Thoracic aorta (tissue), 2 donors: ENCODE data around the gene ZNF365. TPM values are rescaled to one million over a fixed set of nuclear protein-coding genes. Genes with fewer than 3 reads are reported as not detected.

Experiments used
- ATAC-seq: fragments of 150-250 bp; one replicate; pipeline ENCODE4 v1.8.0; 2017; ENCODE audit warnings: low read depth; ENCODE audit not compliant: insufficient number of reproducible peaks, low FRiP score
- DNase-seq: peaks from one replicate; pipeline ENCODE4 v3.0.0-alpha.2; 2020; ENCODE audit warnings: low spot score
- H3K27ac ChIP-seq, 2 donors: fragments of 200-600 bp; sonication (generic); 1 replicate in 1 of 2; 2 replicates in 1 of 2; pipeline ENCODE4 v1.5.1; 2016; ENCODE audit warnings: mild to moderate bottlenecking in 2 of 2, moderate library complexity in 2 of 2
- H3K27me3 ChIP-seq: fragments of 200-600 bp; sonication (generic); replicated peaks from 2 replicates; pipeline ENCODE4 v1.6.0; 2016; ENCODE audit warnings: mild to moderate bottlenecking; ENCODE audit not compliant: insufficient read depth
- H3K36me3 ChIP-seq: fragments of 200-600 bp; sonication (generic); one replicate; pipeline ENCODE4 v1.5.1; 2016
- H3K4me1 ChIP-seq, 2 donors: fragments of 200-600 bp; sonication (generic); 1 replicate in 1 of 2; 2 replicates in 1 of 2; pipeline versions ENCODE4 v1.5.1 to v1.6.0; 2016; ENCODE audit warnings: low read depth in 2 of 2, mild to moderate bottlenecking in 1 of 2; ENCODE audit not compliant: control insufficient read depth in 1 of 2
- H3K4me3 ChIP-seq: fragments of 200-600 bp; sonication (generic); 2 replicates; pipeline ENCODE4 v1.5.1; 2016; ENCODE audit warnings: mild to moderate bottlenecking
- H3K9me3 ChIP-seq: fragments of 200-600 bp; sonication (generic); 2 replicates; pipeline ENCODE4 v1.5.1; 2016
- total RNA-seq, 2 donors: library from RNA; depleted of rRNA; stranded (reverse); fragments of >200 nt; gene quantifications; one replicate each; pipeline versions ENCODE4 v1.1.0 to v1.2.3, GENCODE V29; 2016
- TF ChIP-seq, protein P1 (sequence below): fragments of 200-600 bp; sonication (generic); IDR thresholded peaks from one replicate; pipeline ENCODE4 v1.5.1; 2019; ENCODE audit warnings: antibody characterized with exemption

The ZNF365 gene
- total RNA-seq, 2 donors from 2014 or later, result 2.2 to 6.4 TPM

GRCh38 chr10:62384447-62385081 lies 10.4 kb downstream of the ZNF365 start:
- DNase-seq (no peak), ATAC-seq (no peak)
- Histone ChIP-seq H3K27me3 (no peaks in the 10 kb centered on the region), H3K4me3 (no peak overlapping the region), H3K9me3 (no peaks in the 10 kb centered on the region), H3K36me3 (no peaks in the 10 kb centered on the region), H3K4me1 (peaks cover 0 to 17% of the 10 kb centered on the region in 2 donors), H3K27ac (no peak overlapping the region)
- TF ChIP-seq, protein P1, sequence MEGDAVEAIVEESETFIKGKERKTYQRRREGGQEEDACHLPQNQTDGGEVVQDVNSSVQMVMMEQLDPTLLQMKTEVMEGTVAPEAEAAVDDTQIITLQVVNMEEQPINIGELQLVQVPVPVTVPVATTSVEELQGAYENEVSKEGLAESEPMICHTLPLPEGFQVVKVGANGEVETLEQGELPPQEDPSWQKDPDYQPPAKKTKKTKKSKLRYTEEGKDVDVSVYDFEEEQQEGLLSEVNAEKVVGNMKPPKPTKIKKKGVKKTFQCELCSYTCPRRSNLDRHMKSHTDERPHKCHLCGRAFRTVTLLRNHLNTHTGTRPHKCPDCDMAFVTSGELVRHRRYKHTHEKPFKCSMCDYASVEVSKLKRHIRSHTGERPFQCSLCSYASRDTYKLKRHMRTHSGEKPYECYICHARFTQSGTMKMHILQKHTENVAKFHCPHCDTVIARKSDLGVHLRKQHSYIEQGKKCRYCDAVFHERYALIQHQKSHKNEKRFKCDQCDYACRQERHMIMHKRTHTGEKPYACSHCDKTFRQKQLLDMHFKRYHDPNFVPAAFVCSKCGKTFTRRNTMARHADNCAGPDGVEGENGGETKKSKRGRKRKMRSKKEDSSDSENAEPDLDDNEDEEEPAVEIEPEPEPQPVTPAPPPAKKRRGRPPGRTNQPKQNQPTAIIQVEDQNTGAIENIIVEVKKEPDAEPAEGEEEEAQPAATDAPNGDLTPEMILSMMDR, result no peak

DNA sequence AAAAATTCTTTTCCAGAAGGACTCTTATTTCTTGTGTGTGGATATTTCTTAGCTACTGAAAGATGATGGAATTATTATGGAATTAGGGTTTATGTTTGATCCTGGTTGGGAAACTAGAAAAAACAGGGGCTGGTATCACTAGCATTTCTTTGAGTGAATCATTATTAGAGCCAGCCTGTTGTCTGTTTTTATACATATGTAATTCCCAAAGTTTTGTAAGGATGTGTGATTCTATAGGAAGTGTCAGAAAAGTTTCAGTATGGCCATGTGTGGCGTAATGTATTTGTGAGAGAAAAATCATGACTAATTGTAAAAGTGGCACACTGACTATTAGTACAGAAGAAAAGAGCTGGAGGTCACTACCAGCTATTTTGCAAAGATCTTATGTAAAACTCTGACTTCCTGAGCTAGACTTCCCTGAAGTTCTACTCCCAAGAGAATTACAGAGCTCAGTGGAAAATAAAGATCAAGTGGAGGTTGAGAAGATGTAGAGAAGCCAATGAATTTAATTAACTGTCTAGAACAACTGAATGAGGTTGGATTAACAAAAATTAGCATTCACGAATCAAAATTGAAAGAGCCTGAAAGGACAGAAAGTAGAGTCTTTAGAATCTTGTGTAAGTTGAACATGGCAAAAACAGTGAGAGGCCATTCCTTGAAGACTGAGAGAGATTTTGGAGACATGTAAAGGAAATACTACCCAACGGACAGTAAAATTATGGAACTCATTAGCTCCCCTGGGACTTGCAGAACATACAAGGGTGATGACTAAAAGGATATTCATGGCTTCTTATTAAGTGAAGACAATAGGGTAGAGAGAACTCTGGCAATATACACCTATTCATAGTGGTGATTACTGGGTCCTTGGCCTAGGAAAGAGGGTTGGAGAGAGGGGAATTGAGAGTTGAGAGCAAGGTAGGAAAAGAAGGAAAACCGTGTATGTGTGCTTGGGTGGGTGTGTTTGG lies 12.5 kb downstream of the ZNF365 start:
- no peak for DNase-seq
- no peak for ATAC-seq
- Histone ChIP-seq H3K4me1 (peaks cover 0 to 5% of the 10 kb centered on the region in 2 donors), H3K27me3 (no peaks in the 10 kb centered on the region), H3K27ac (no peak overlapping the region), H3K4me3 (no peak overlapping the region), H3K36me3 (peaks cover 4% of the 10 kb centered on the region), H3K9me3 (no peaks in the 10 kb centered on the region)
- TF ChIP-seq, protein P1, result no peak

GRCh38 chr10:62388328-62388727 lies 14.2 kb downstream of the ZNF365 start:
- Histone ChIP-seq H3K27ac (no peak overlapping the region), H3K4me1 (no peaks in the 10 kb centered on the region), H3K36me3 (peaks cover 4% of the 10 kb centered on the region), H3K4me3 (no peak overlapping the region), H3K9me3 (no peaks in the 10 kb centered on the region), H3K27me3 (no peaks in the 10 kb centered on the region)
- TF ChIP-seq, protein P1, result no peak
- DNase-seq, result no peak
- ATAC-seq, result no peak

DNA sequence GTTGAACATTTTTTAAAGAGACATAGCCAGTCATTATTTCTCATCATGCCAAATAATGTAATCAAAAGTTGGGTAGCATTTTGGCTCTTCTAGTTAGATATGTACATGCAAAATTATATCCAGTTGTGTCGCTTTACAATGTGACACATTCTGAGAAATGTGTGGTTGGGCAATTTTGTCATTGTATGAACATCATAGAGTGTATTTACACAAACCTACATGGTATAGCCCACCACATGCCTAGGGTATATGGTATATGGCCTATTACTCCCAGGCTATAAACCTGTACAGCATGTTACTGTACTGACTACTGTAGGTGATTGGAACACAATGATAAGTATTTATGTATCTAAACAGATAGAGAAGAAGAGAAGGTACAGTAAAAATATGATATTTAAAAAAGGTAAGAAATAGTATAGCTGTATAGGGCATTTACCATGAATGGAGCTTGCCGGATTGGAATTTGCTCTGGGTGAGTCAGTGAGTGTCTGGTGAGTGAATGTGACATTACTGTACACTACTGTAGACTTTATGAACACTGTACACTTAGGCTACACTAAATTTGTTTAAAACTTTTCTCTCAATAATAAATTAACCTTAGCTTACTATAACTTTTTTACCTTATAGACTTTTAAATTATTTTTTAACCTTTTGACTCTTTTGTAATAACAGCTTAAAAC lies 16.5 kb downstream of the ZNF365 start:
- DNase-seq (no peak), ATAC-seq (no peak)
- Histone ChIP-seq H3K27ac (no peak overlapping the region), H3K9me3 (no peaks in the 10 kb centered on the region), H3K27me3 (no peaks in the 10 kb centered on the region), H3K4me1 (no peaks in the 10 kb centered on the region), H3K4me3 (no peak overlapping the region), H3K36me3 (peaks cover 4% of the 10 kb centered on the region)
- TF ChIP-seq, protein P1, result no peak

DNA sequence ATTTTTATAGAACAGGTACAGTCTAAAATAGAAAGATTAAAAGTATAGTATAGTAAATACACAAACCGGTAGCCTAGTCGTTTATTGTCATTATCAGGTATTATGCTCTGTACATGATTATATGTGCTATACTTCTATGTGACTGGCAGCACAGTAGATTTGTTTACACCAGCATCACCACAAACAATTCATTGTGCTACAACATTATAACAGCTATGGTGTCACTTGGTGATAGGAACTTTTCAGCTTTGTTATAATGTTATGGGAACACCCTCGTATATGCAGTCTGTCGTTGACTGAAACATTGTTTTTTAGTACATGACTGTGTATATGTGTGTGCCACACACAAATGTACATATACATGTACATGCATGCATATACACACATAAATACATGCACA lies 19.1 kb downstream of the ZNF365 start:
- Histone ChIP-seq H3K9me3 (no peaks in the 10 kb centered on the region), H3K36me3 (peaks cover 4% of the 10 kb centered on the region), H3K4me1 (no peaks in the 10 kb centered on the region), H3K27ac (no peak overlapping the region), H3K27me3 (no peaks in the 10 kb centered on the region), H3K4me3 (no peak overlapping the region)
- no peak for DNase-seq
- TF ChIP-seq, protein P1, result no peak
- no peak for ATAC-seq
